ENCODE data around the gene TRIM24. TPM values are rescaled to one million over a fixed set of nuclear protein-coding genes. Genes with fewer than 3 reads are reported as not detected.

Gene TRIM24
- total and polyA plus RNA-seq, 3 donors from 2014 or later: 38.7 to 63.2 (median 55.9) TPM

GRCh38 chr7:138627361-138627760, 167.3 kb downstream of the TRIM24 start:
- no peak for DNase-seq
- intact Hi-C loops (cut with DNase I; ENCODE audit: low total_unique reads): no loop called here
- 81 to 85% methylated on average over 6 of the region's 6 CpGs for WGBS, 2 donors
- Histone ChIP-seq H3K36me3 (ENCODE audit: low read depth, missing control alignments) (no peaks in the 10 kb centered on the region), H3K27ac (no peak overlapping the region), H3K4me3 (no peak overlapping the region), H3K4me1 (no peaks in the 10 kb centered on the region), H3K9me3 (no peaks in the 10 kb centered on the region), H3K27me3 (no peaks in the 10 kb centered on the region)
- TF ChIP-seq CTCF (IDR thresholded peaks at IDR 0.05) (no peak), POLR2A (IDR thresholded peaks at IDR 0.05) (no peak)

GRCh38 chr7:138630059-138630610, 170.1 kb downstream of the TRIM24 start:
- 95% methylated on average over 8 of the region's 8 CpGs for WGBS, 2 donors
- Histone ChIP-seq H3K27ac (no peak overlapping the region), H3K9me3 (no peaks in the 10 kb centered on the region), H3K4me1 (no peaks in the 10 kb centered on the region), H3K36me3 (ENCODE audit: low read depth, missing control alignments) (no peaks in the 10 kb centered on the region), H3K27me3 (no peaks in the 10 kb centered on the region), H3K4me3 (no peak overlapping the region)
- no peak for DNase-seq
- no peak for TF ChIP-seq CTCF (IDR thresholded peaks at IDR 0.05)
- no peak for TF ChIP-seq POLR2A (IDR thresholded peaks at IDR 0.05)
- intact Hi-C loops (cut with DNase I; ENCODE audit: low total_unique reads): no loop called here

- no peak for TF ChIP-seq POLR2A (IDR thresholded peaks at IDR 0.05)
- TF ChIP-seq CTCF (IDR thresholded peaks at IDR 0.05): no peak
- DNase-seq: no peak
- no peaks in the 10 kb centered on the region for H3K36me3 ChIP-seq (ENCODE audit: low read depth, missing control alignments)
- H3K9me3 ChIP-seq: no peaks in the 10 kb centered on the region
- H3K4me3 ChIP-seq: no peak overlapping the region
- no peaks in the 10 kb centered on the region for H3K27me3 ChIP-seq
- 70 to 73% methylated on average over 2 of the region's 2 CpGs for WGBS, 2 donors
- no peaks in the 10 kb centered on the region for H3K4me1 ChIP-seq
- intact Hi-C loops (cut with DNase I; ENCODE audit: low total_unique reads): no loop called here
- H3K27ac ChIP-seq: no peak overlapping the region
Observed at GRCh38 chr7:138632384-138632783, 172.3 kb downstream of the TRIM24 start.

GRCh38 chr7:138632826-138633602, 173.0 kb downstream of the TRIM24 start:
- H3K4me1 ChIP-seq: no peaks in the 10 kb centered on the region
- H3K27ac ChIP-seq: no peak overlapping the region
- H3K36me3 ChIP-seq (ENCODE audit: low read depth, missing control alignments): no peaks in the 10 kb centered on the region
- no peaks in the 10 kb centered on the region for H3K27me3 ChIP-seq
- intact Hi-C loops (cut with DNase I; ENCODE audit: low total_unique reads): no loop called here
- no peak for TF ChIP-seq POLR2A (IDR thresholded peaks at IDR 0.05)
- TF ChIP-seq CTCF (IDR thresholded peaks at IDR 0.05): no peak
- no peak for DNase-seq
- 56 to 61% methylated on average over 12 of the region's 12 CpGs for WGBS, 2 donors
- no peaks in the 10 kb centered on the region for H3K9me3 ChIP-seq
- H3K4me3 ChIP-seq: no peak overlapping the region

Small RNA genes lying within 50 kb of the gene (small RNA-seq; reads per million reads assigned to genes)
- 0 reads per million in 2 donors for gene RF00561

Other genes starting within 250 kb of the TRIM24 start
- 1 to 10 TPM; 1.1 to 1.7 TPM for gene SVOPL, start 241.1 kb downstream of the TRIM24 start, total RNA-seq
- 4.0 TPM for gene SVOPL, start 241.1 kb downstream of the TRIM24 start, polyA plus RNA-seq (ENCODE audit: insufficient read depth, low read depth, low replicate concordance)

All from testis (tissue), 3 donors.